Erythroblast (primary cell): ENCODE measurements around the gene PARD3.

Experiments
- GATA1 ChIP-seq: IDR thresholded peaks from 2 replicates; pipeline ENCODE4 v1.6.1; 2011; ENCODE audit warnings: low read depth, mild to moderate bottlenecking, control low read depth, low read length, moderate library complexity
- POLR2A ChIP-seq: IDR thresholded peaks from 2 replicates; pipeline ENCODE4 v1.6.1; 2011; ENCODE audit warnings: mild to moderate bottlenecking, low read length

- no peak for TF ChIP-seq POLR2A
- no peak for TF ChIP-seq GATA1
Observed at GRCh38 chr10:34079702-34080484, 735.2 kb downstream of the PARD3 start.
